Esophagus (tissue), 2 donors: Measurements from ENCODE around the gene IL22. TPM values are rescaled to one million over a fixed set of nuclear protein-coding genes. Genes with fewer than 3 reads are reported as not detected.

ENCODE experiments used
- H3K27ac ChIP-seq, 2 donors: one replicate each; pipeline ENCODE4 v1.5.1; 2013; ENCODE audit warnings: low read depth in 2 of 2, mild to moderate bottlenecking in 2 of 2, inconsistent platforms in 1 of 2, low read length in 1 of 2, moderate library complexity in 1 of 2
- H3K27me3 ChIP-seq, 2 donors: one replicate each; pipeline ENCODE4 v1.6.1; 2013; ENCODE audit warnings: low read length in 2 of 2, control low read depth in 1 of 2, mild to moderate bottlenecking in 1 of 2; ENCODE audit not compliant: insufficient read depth in 2 of 2, control insufficient read depth in 1 of 2
- H3K36me3 ChIP-seq, 2 donors: one replicate each; pipeline ENCODE4 v1.6.1; 2013; ENCODE audit warnings: low read length in 1 of 2; ENCODE audit not compliant: control insufficient read depth in 2 of 2, insufficient read depth in 2 of 2
- H3K4me1 ChIP-seq, 2 donors: one replicate each; pipeline ENCODE4 v1.6.1; 2013; ENCODE audit warnings: low read length in 1 of 2; ENCODE audit not compliant: control insufficient read depth in 2 of 2, insufficient read depth in 2 of 2
- H3K4me3 ChIP-seq, 2 donors: one replicate each; pipeline ENCODE4 v1.5.1; 2013; ENCODE audit warnings: low read length in 2 of 2, mild to moderate bottlenecking in 2 of 2, low read depth in 1 of 2, moderate library complexity in 1 of 2
- H3K9me3 ChIP-seq, 2 donors: one replicate each; pipeline ENCODE4 v1.6.1; 2013; ENCODE audit warnings: mild to moderate bottlenecking in 2 of 2, low read depth in 1 of 2, low read length in 1 of 2, moderate library complexity in 1 of 2; ENCODE audit not compliant: control insufficient read depth in 2 of 2, insufficient read depth in 1 of 2
- WGBS, 2 donors: extraction: QIAGEN DNeasy Blood & Tissue Kit; methylation state at CpG; one replicate each; pipeline ENCODE4 v1.1.7; 2013; 5-methylcytosine and 5-hydroxymethylcytosine counted together
- polyA plus RNA-seq, 2 donors: library from polyadenylated mRNA; stranded (reverse); fragments of 200-250 nt; gene quantifications; one replicate each; pipeline ENCODE4 v1.2.3, GENCODE V29; 2013
- donor health status: healthy with polysubstance abuse.
- donor health status: Bipolar disorder and iron deficiency.

The IL22 gene
- polyA plus RNA-seq, 2 donors, result 0.36 TPM; not detected in 1

- 82 to 89% methylated on average over 3 of the region's 3 CpGs for WGBS, 2 donors
- H3K27me3 ChIP-seq, result no peaks in the 10 kb centered on the region
- H3K4me3 ChIP-seq, result no peak overlapping the region
- H3K27ac ChIP-seq, result no peak overlapping the region
- H3K9me3 ChIP-seq, result no peaks in the 10 kb centered on the region
- H3K36me3 ChIP-seq, result no peaks in the 10 kb centered on the region
- H3K4me1 ChIP-seq, result no peaks in the 10 kb centered on the region
Measured at GRCh38 chr12:68285541-68285940, 32.1 kb upstream of the IL22 start.

GRCh38 chr12:68281322-68282077 lies 28.1 kb upstream of the IL22 start:
- no peaks in the 10 kb centered on the region for H3K27me3 ChIP-seq
- no peak overlapping the region for H3K27ac ChIP-seq
- WGBS, 2 donors, result 92 to 95% methylated on average over 4 of the region's 4 CpGs

GRCh38 chr12:68280240-68280639 lies 26.8 kb upstream of the IL22 start:
- Histone ChIP-seq H3K4me3 (no peak overlapping the region), H3K27ac (no peak overlapping the region), H3K9me3 (no peaks in the 10 kb centered on the region), H3K36me3 (no peaks in the 10 kb centered on the region), H3K27me3 (no peaks in the 10 kb centered on the region), H3K4me1 (peaks cover 0 to 2% of the 10 kb centered on the region in 2 donors)
- WGBS, 2 donors, result 91 to 94% methylated on average over 2 of the region's 2 CpGs

More at GRCh38 chr12:68281322-68282077, 28.1 kb upstream of the IL22 start:
- Histone ChIP-seq H3K9me3 (no peaks in the 10 kb centered on the region), H3K4me3 (no peak overlapping the region), H3K4me1 (peaks cover 0 to 2% of the 10 kb centered on the region in 2 donors), H3K36me3 (no peaks in the 10 kb centered on the region)

DNA sequence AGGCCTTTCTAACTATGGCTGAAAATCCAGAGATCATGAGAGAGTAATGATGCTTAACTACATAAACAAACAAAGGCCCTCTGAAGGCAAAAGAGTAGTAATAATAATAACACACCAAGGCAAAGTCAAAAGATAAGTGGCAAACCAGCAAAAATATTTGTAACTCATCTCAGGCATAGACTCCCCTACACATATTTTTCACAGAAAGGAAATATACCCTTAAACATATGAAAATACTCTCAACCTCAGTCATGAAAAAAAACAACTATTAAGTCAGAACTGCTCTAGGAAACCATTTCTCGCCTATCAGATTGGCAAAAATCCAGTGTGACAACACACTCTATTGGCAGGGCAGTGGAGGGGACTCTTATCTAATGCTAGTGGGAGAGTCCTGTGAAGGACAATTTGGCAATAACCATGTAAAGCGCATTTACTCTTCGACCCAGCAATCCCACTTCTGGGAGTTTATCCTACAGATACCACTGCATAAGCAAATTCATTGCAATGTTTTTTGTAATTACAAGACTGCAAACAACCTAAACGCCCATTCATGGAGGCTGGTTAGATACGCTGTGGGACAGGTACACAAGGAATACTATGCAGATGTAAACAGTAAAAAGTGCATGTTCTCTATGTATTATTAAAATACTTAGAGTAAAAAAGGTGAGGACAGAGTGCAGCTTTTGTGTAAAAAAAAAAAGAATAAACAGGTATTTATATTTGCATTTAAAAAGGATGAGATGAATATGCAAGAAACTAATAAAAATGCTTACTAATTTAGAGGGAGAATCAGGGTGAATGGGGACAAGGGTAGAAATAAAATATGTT lies 26.0 kb upstream of the IL22 start:
- WGBS, 2 donors, result 72 to 85% methylated on average over 5 of the region's 5 CpGs
- H3K9me3 ChIP-seq, result no peaks in the 10 kb centered on the region
- peaks cover 0 to 2% of the 10 kb centered on the region in 2 donors for H3K4me1 ChIP-seq
- H3K27me3 ChIP-seq, result no peaks in the 10 kb centered on the region
- no peak overlapping the region for H3K27ac ChIP-seq
- no peak overlapping the region for H3K4me3 ChIP-seq
- no peaks in the 10 kb centered on the region for H3K36me3 ChIP-seq

GRCh38 chr12:68276402-68276930 lies 23.1 kb upstream of the IL22 start:
- WGBS, 2 donors, result 90 to 91% methylated on average over 6 of the region's 6 CpGs
- Histone ChIP-seq H3K27ac (no peak overlapping the region), H3K36me3 (no peaks in the 10 kb centered on the region), H3K4me1 (peaks cover 0 to 2% of the 10 kb centered on the region in 2 donors), H3K9me3 (no peaks in the 10 kb centered on the region), H3K27me3 (no peaks in the 10 kb centered on the region), H3K4me3 (no peak overlapping the region)

GRCh38 chr12:68272732-68273131 lies 19.3 kb upstream of the IL22 start:
- H3K9me3 ChIP-seq, result no peaks in the 10 kb centered on the region

GRCh38 chr12:68271346-68271745 lies 17.9 kb upstream of the IL22 start:
- H3K27ac ChIP-seq, result no peak overlapping the region
- H3K27me3 ChIP-seq, result no peaks in the 10 kb centered on the region
- no peaks in the 10 kb centered on the region for H3K4me1 ChIP-seq
- no peaks in the 10 kb centered on the region for H3K36me3 ChIP-seq
- H3K4me3 ChIP-seq, result no peak overlapping the region
- no peaks in the 10 kb centered on the region for H3K9me3 ChIP-seq
- WGBS, 2 donors, result 61 to 68% methylated on average over 8 of the region's 8 CpGs

More at GRCh38 chr12:68272732-68273131, 19.3 kb upstream of the IL22 start:
- Histone ChIP-seq H3K4me1 (peaks cover 0 to under 1% of the 10 kb centered on the region in 2 donors), H3K4me3 (no peak overlapping the region), H3K27me3 (no peaks in the 10 kb centered on the region), H3K36me3 (no peaks in the 10 kb centered on the region), H3K27ac (no peak overlapping the region)

GRCh38 chr12:68270358-68270757 lies 17.0 kb upstream of the IL22 start:
- Histone ChIP-seq H3K4me3 (no peak overlapping the region), H3K27me3 (no peaks in the 10 kb centered on the region), H3K27ac (no peak overlapping the region), H3K9me3 (no peaks in the 10 kb centered on the region), H3K36me3 (no peaks in the 10 kb centered on the region), H3K4me1 (no peaks in the 10 kb centered on the region)
- 88 to 91% methylated on average over 3 of the region's 3 CpGs for WGBS, 2 donors

- no peak overlapping the region for H3K4me3 ChIP-seq
- no peaks in the 10 kb centered on the region for H3K27me3 ChIP-seq
- no peaks in the 10 kb centered on the region for H3K36me3 ChIP-seq
- no peaks in the 10 kb centered on the region for H3K9me3 ChIP-seq
- no peaks in the 10 kb centered on the region for H3K4me1 ChIP-seq
- 89 to 96% methylated on average over 2 of the region's 2 CpGs for WGBS, 2 donors
- no peak overlapping the region for H3K27ac ChIP-seq
Measured at GRCh38 chr12:68269779-68270178, 16.4 kb upstream of the IL22 start.
